HT1080 (cell line): Measurements from ENCODE around the gene MYORG. TPM values are rescaled to one million over a fixed set of nuclear protein-coding genes. Genes with fewer than 3 reads are reported as not detected.

ENCODE experiments used
- DNase-seq: peaks from one replicate; pipeline ENCODE4 v3.0.0-alpha.2; 2015; ENCODE audit warnings: low read depth
- polyA plus RNA-seq, 2 experiments: library from polyadenylated mRNA; depleted of rRNA; stranded (reverse); fragments of >200 nt; gene quantifications; 2 replicates each; pipeline ENCODE4 v1.2.3, GENCODE V29; 2015
- total RNA-seq: library from RNA; depleted of rRNA; stranded (reverse); fragments of >200 nt; shearing (Covaris generic); gene quantifications from 2 replicates; pipeline ENCODE4 v1.2.3, GENCODE V29; 2014; rRNA removed

Gene MYORG
- total RNA-seq, result 3.1 and 3.5 TPM in 2 replicates
- polyA plus RNA-seq (2015; cell fraction: cytosol; rRNA removed), result 2.8 and 3.3 TPM in 2 replicates
- 4.3 and 4.4 TPM in 2 replicates for polyA plus RNA-seq (2015; cell fraction: nucleus; rRNA removed)

DNA sequence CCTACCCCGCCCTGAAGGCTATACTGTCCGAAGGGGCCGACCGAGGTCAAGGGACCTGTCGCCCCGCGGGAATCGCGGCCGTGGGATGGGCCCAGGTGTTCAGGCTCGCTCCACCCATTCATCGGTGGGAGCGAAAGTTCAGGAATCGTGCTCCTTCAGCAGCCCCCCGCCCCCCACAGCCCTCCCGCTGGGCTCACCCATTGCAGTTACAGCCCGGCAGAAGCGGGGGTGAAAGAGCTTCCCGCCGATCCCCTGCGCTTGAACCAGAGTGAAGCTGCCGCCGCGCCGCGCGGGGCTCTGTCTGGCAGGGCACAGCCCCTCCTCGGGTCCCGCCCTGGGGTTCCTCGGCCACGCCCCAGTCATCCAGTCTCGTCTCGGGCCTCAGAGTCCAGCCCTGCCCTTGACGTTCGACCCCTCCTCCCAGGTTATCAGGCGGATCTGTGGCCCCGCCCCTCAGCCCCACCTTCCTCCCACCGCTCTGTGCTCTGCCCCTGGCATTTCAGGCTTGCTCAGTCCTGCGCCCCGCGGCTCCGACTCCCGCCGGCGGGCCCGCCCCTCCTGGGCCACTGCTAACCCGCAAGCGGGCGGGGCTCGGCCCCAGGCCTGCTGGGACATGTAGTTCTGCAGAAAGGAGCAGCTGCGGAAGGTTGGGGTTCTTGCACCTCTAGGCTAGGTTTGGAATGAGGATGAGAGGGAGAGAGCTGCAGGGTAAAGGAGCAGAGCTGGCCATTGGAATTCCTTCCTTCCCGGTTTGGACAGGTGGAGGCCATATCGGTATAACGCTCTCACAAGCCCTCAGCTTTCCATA lies at the start of gene MYORG:
Gene MYORG, minus strand, starts transcription at position 303 of the 808 bp plus-strand sequence. CDS start 3,955 bp downstream, outside the sequence.
- peak; percentile 96 for DNase-seq

GRCh38 chr9:34419716-34420504 lies 43.2 kb upstream of the MYORG start:
- DNase-seq, result no peak

DNA sequence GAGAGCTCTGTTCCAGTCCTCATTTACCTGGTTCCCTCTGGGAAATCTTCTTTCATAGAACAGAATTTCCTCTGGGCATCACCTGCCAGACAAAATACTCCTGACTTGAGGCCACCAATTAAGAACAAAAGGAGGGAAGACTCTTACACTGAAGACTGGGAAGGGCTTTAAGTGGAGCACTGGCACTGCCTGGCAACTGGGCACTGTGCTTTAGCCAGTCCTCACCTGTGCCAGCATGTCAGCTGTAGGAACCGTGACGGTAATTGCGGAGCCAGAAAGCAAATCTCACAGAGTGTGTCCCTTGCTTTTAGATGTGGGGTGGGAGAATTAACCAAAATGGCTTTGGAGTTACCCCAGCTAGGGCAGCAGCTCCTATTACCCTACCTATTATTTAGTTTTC lies 41.0 kb upstream of the MYORG start:
- DNase-seq, result no peak

GRCh38 chr9:34413231-34413852 lies 36.6 kb upstream of the MYORG start:
- peak; percentile 32 for DNase-seq

DNA sequence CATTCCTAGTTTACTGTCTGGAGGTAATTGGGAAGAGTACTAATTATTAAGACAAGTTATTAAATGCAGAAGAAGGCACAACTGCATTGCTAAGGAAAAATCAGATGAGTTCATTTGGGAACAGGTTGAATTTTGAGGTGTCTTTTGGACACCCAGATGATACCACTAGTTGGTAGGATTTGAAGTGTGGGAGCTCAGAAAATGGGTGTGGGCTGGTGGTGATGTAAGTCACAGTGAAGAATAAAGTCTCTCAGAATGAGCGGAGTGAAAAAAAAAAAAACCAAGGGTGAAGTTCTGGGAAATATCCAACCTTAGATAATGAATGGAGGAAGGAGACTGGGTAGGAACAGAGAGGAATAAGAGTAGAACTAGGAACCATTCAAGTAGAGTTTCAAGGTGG lies 35.6 kb upstream of the MYORG start:
- no peak for DNase-seq

DNA sequence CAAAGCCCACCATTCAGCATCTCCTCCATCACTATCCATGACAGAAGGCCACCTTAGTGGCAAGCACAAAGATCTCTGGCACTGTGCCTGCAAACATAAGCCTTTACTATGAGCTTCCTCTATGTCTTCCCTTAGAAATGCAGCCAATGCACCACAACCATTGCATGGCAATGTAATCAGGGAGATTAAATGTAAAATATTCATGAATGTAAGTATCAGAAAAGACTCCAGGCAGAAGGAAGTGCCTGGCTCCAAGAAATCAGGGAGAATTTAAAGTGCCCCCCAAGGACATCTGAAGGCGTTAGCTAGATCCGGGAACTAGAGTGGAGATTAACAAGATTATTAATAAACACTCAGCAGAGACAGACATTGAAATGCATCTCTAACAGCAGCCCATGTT lies 32.5 kb upstream of the MYORG start:
- DNase-seq, result no peak

DNA sequence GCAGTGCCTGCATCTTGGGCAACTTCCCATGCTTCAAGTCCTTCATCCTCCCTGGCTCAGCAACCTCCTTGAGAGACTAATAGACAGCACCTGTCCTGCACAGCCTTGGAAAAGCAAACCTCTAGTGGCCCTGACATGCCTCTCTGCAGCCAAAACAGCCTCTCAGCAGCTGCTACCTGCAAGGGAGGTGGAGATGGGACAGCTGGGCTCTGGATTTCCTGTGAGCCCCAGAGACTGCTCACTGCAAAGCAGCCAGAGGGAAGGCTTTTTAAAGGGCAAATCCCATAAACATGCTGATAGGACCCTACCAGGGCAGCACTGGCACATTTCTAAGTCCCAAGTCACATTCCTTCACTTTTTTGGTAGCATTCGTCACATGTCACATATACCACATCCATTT lies 31.5 kb upstream of the MYORG start:
- no peak for DNase-seq

- no peak for DNase-seq
These were observed 29.5 kb upstream of the MYORG start for GRCh38 chr9:34406219-34406618.

GRCh38 chr9:34405719-34406118 lies 29.0 kb upstream of the MYORG start:
- DNase-seq, result peak; percentile 67

DNA sequence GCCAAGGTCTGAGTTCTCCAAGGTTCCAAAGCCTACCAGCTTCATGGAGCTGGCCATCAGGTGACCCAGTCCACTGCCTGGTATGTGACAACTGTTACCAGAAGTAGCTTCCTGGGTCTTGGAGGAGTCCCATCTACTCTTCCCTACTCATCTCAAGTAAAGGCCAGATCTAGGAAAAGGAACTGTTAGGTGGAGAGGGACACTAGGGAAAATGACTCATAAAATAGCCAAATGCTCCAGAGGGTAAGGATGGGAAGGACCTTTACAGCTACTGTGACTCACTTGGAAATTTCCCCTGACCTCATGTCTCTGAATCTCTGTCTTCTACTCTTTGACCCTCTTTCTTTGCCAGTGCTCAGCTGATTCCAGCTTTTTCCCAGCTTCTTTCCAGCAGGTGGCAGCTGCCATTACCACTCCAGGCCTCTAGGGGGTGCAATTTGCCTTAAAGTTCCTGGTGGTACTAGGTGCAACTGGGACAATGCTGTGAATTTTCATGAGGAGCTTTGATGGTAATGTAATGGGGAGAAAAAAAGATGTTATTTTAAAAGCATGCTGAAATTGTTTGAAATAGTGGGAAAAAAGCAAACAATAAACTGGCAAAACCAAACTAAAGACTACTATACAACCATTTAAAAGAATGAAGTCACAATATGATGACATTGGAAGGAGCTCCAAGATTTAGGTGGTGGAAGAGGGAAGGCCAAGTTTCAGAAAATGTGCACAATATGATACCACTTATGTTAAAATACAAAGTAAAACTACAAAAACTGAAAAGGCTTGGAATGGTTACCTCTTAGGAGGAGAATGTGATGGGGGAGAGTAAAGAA lies 27.1 kb upstream of the MYORG start:
- peak; percentile 74 for DNase-seq

DNA sequence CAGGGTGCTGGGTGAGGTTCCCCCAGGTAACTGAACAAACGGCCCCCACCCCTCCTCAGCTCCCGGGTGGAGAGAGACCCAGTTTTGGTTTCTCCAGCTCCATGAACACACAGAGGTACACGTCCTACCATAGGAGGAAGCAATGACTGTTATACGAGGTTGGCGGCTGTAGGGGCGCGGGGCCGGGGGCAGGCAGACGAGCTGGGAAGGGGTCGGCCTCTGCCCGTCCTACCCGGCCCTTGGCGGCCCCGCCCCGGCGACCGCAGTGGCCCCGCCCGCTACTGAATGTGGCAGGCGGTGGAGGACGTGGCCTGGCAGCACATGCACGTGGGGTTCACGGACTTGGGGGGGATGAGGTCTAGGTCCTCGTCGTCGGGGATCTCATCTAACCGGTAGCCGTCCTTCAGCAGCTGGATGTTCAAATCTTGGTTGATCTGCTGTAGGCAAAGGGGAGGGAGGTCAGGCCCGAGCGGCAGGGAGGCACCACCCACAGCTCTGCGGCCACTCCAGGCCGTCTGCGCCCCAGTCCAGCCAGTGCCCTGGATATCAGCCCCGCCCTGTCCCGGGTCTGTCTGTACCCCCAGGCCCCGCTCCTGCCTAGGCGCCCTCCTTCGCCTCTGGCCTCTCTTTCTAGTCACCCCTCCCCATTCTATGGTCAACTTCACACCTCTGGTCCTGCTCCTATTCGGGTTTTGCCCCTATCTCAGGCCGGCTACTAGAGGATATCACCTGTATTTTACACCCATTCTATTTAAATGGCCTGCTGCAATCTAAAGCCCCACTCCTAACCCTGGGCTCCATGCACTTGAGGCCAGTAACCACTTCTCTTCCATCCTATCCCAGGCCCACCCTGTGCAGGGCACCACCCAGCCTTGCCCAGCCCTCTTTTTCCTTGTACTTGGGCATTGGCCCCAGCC lies 24.2 kb upstream of the MYORG start:
- no peak for DNase-seq

DNA sequence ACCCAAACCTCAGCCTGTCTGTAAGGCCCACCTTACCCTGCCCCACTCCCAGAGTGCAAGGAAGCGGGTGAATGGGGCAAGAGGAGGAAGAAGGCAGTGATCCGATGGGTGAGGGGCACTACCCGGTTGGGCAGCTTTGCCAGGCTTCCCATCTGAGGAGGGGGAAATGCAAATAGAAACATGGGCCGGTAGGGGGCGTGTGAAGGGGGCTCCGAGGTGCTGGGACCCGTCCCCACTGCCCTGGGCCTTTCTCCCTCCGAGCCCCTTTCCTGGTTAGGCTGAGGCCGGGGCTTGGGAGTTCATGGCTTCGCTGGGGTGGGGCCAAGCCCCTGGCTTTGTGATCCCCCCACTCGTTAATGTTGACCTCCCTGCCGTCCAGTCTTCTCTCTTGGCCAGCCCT lies 23.6 kb upstream of the MYORG start:
- DNase-seq, result no peak

- no peak for DNase-seq
These were observed 23.0 kb upstream of the MYORG start for GRCh38 chr9:34399729-34400128.

- no peak for DNase-seq
These were observed 22.2 kb upstream of the MYORG start for GRCh38 chr9:34398875-34399274.

DNA sequence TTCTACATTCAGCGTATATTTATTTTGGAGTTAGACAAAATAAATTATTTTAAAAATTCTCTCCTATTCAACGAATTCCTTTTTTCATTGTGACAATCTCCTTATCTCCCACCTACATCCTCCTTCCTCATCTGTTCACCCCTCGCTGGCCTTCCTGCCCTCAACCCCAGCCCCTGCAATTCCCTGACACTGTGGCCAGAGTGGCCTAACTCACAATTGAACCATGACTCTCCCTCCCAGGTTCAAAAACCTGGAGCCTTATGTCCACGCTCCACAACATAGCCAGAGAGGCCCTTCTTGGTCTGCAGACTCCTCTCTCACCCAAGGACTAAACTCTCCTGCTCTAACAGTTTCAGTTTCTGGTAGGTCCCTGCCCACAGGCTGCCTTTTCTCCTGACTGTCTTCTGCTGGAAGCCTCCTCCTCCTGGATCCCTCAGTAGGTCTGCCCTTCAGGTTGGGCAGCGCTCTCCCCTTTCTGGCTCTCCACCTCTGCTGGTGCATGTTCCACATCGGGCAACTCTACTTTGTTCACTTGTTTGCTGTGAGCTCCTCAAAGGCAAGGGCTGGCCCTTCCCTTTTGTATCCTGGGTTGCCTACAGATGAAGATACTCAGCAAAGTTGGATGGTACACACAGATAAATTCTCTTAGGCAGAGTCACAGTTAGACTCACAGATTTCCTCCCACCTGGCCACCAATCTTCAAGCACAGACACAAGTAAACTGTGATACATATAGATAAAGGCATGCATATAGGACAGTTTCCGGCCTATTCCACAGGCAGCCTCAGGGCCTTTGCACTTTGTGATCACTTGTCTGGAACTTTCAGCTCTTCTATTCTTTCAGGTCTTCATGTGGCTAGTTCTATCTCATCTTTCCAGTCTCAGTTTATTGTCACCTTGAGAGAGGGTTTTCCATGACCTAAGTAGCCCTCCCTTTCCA lies 19.8 kb upstream of the MYORG start:
- DNase-seq, result no peak

DNA sequence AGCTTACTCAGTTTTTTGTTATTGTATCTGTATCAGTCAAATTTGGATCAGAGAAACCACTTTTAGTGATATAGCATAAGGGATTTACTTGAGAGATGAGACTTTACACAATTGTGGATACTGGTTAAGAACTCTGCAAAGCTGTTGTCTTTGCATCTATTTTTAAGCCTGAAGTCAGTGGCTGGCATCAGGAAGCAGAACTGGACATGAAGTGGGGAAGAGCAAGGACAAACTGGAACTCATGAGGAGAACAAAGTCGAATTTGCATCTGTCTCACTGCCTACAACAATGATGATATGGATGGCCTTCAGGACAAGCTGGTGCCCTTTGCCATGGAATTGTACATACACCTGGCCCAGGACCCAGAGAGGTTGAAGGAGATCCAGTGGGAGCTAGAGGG lies 15.8 kb upstream of the MYORG start:
- DNase-seq, result no peak

DNA sequence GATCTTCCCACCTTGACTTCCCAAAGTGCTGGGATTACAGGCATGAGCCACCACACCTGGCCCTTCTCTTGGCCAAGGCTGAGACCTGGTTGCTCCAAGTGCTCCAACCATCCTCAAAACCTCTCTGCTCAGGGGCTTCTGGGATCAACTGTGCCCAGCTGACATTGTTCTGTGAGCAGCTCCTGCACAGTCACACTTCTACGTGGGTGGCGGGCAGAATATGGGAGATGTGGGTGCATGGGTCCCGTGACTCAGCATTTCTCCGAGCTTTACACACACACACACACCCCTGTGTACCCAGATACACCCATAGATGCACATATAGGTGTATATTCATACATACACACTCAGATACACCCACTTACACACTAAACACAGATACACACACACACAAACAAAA lies 10.5 kb upstream of the MYORG start:
- no peak for DNase-seq

DNA sequence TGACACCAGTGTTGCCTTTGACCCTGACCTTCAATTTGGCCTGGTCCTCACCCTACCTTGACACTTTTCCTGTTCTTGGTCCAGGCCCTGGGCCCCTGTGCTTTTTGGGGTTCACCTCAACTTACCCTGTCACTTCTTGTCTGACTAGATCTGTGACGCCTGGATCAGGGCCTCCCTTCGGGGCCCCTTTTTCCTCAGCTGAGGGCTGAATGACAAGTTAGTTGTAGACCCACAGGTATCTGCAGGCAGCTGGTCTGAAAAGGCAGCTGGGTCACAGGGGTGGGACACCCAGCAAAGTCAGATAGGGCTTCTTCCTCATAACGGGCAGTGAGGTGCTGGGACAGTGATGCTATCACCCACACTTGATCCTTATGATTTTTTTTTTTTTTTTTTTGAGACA lies 10.0 kb upstream of the MYORG start:
- no peak for DNase-seq
